Measurements from ENCODE around the gene RBMS3.
A peak's percentile ranks its signal among the peaks of the same experiment; 100 is the strongest.
"Not testable (repeated sequence)": the region's sequence is repeated elsewhere in the genome, so short reads cannot be mapped to it uniquely, and the experiment has no call there.

RBMS3 gene

GRCh38 chr3:29313981-29314726, 33.3 kb downstream of the RBMS3 start:
- no peak for DNase-seq

- no peak for DNase-seq
These were observed 33.8 kb downstream of the RBMS3 start for GRCh38 chr3:29314727-29315088.

GRCh38 chr3:29317659-29318173, 36.8 kb downstream of the RBMS3 start:
- no peak for DNase-seq

GRCh38 chr3:29318251-29318650, 37.4 kb downstream of the RBMS3 start:
- no peak for DNase-seq

- no peak for DNase-seq
These were observed 38.4 kb downstream of the RBMS3 start for GRCh38 chr3:29319262-29319661.

- DNase-seq = no peak
These were observed 38.9 kb downstream of the RBMS3 start for GRCh38 chr3:29319798-29320197.

GRCh38 chr3:29322586-29322985, 41.7 kb downstream of the RBMS3 start:
- no peak for DNase-seq

GRCh38 chr3:29324180-29324651, 43.3 kb downstream of the RBMS3 start:
- DNase-seq = peak; percentile 24

- DNase-seq = not testable (repeated sequence)
These were observed 45.7 kb downstream of the RBMS3 start for GRCh38 chr3:29326540-29326939.

- no peak for DNase-seq
These were observed 49.4 kb downstream of the RBMS3 start for GRCh38 chr3:29329986-29330890.

- DNase-seq = no peak
These were observed 50.2 kb downstream of the RBMS3 start for GRCh38 chr3:29331035-29331434.

GRCh38 chr3:29331456-29332194, 50.8 kb downstream of the RBMS3 start:
- no peak for DNase-seq

GRCh38 chr3:29332195-29332637, 51.3 kb downstream of the RBMS3 start:
- no peak for DNase-seq

- no peak for DNase-seq
These were observed 52.7 kb downstream of the RBMS3 start for GRCh38 chr3:29333576-29333975.

GRCh38 chr3:29334706-29335105, 53.8 kb downstream of the RBMS3 start:
- DNase-seq = no peak

- DNase-seq = no peak
These were observed 54.6 kb downstream of the RBMS3 start for GRCh38 chr3:29335438-29335837.

GRCh38 chr3:29335943-29336342, 55.1 kb downstream of the RBMS3 start:
- no peak for DNase-seq

GRCh38 chr3:29337565-29337964, 56.7 kb downstream of the RBMS3 start:
- DNase-seq = no peak

- DNase-seq = no peak
These were observed 57.5 kb downstream of the RBMS3 start for GRCh38 chr3:29338377-29338776.

GRCh38 chr3:29339016-29339833, 58.4 kb downstream of the RBMS3 start:
- no peak for DNase-seq

- no peak for DNase-seq
These were observed 63.3 kb downstream of the RBMS3 start for GRCh38 chr3:29344154-29344553.

- no peak for DNase-seq
These were observed 64.1 kb downstream of the RBMS3 start for GRCh38 chr3:29344935-29345334.
